ENCODE results near the gene ANAPC15. TPM values are rescaled to one million over a fixed set of nuclear protein-coding genes. Genes with fewer than 3 reads are reported as not detected.

Gene ANAPC15
- total RNA-seq, 2 donors from 2014 or later = 51.2 to 54.9 TPM

- Mint-ChIP-seq H3K36me3 (ENCODE audit: low read depth) (peaks cover 14% of the 10 kb centered on the region), H3K9me3 (no peaks in the 10 kb centered on the region), H3K27ac (peak overlapping the region; percentile 71), H3K4me3 (no peak overlapping the region), H3K27me3 (ENCODE audit: insufficient read depth) (no peaks in the 10 kb centered on the region), H3K4me1 (peaks cover 39% of the 10 kb centered on the region)
- Histone ChIP-seq H3K9ac (ENCODE audit: extremely low read depth, low read length, poor library complexity, severe bottlenecking) (no peak overlapping the region), H3K4me1 (ENCODE audit: control insufficient read depth, insufficient read depth, low read length) (peaks cover 28% of the 10 kb centered on the region), H3K36me3 (ENCODE audit: control insufficient read depth, insufficient read depth, low read length) (peaks cover 12% of the 10 kb centered on the region), H3K27me3 (ENCODE audit: control insufficient read depth, insufficient read depth, low read length, poor library complexity, severe bottlenecking) (no peaks in the 10 kb centered on the region), H3K27ac (ENCODE audit: low read depth, low read length) (no peak overlapping the region), H3K4me3 (ENCODE audit: low read length) (no peak overlapping the region), H3K9me3 (ENCODE audit: control insufficient read depth, low read length) (no peaks in the 10 kb centered on the region)
- 67 to 78% methylated on average over 2 to 3 of the region's 4 CpGs for WGBS, 2 experiments (ENCODE audit: insufficient coverage in 1 of 2, insufficient read length in 1 of 2)
- peak; percentile 95 for DNase-seq
- peak; percentile 93 for TF ChIP-seq CTCF (conservative IDR thresholded peaks at IDR 0.05)
Measured at GRCh38 chr11:72091292-72091691, 21.2 kb downstream of the ANAPC15 start.

GRCh38 chr11:72088076-72088808 lies 24.3 kb downstream of the ANAPC15 start:
- no peak for TF ChIP-seq CTCF (conservative IDR thresholded peaks at IDR 0.05)
- H3K4me3 Mint-ChIP-seq = no peak overlapping the region
- H3K36me3 ChIP-seq (ENCODE audit: control insufficient read depth, insufficient read depth, low read length) = peaks cover 10% of the 10 kb centered on the region
- H3K27ac Mint-ChIP-seq = peak overlapping the region; percentile 79
- H3K9ac ChIP-seq (ENCODE audit: extremely low read depth, low read length, poor library complexity, severe bottlenecking) = peak overlapping the region; percentile 5
- peak; percentile 64 for DNase-seq
- no peaks in the 10 kb centered on the region for H3K27me3 Mint-ChIP-seq (ENCODE audit: insufficient read depth)
- no peak overlapping the region for H3K27ac ChIP-seq (ENCODE audit: low read depth, low read length)
- no peaks in the 10 kb centered on the region for H3K9me3 ChIP-seq (ENCODE audit: control insufficient read depth, low read length)
- H3K27me3 ChIP-seq (ENCODE audit: control insufficient read depth, insufficient read depth, low read length, poor library complexity, severe bottlenecking) = no peaks in the 10 kb centered on the region
- no peaks in the 10 kb centered on the region for H3K9me3 Mint-ChIP-seq
- 66 to 73% methylated on average over 4 of the region's 4 CpGs for WGBS, 2 experiments (ENCODE audit: insufficient coverage in 1 of 2, insufficient read length in 1 of 2)
- peak overlapping the region; percentile 0 for H3K4me3 ChIP-seq (ENCODE audit: low read length)
- peaks cover 28% of the 10 kb centered on the region for H3K4me1 ChIP-seq (ENCODE audit: control insufficient read depth, insufficient read depth, low read length)
- H3K36me3 Mint-ChIP-seq (ENCODE audit: low read depth) = peaks cover 2% of the 10 kb centered on the region
- H3K4me1 Mint-ChIP-seq = peaks cover 43% of the 10 kb centered on the region

GRCh38 chr11:72085621-72086351 lies 26.7 kb downstream of the ANAPC15 start:
- peaks cover 32% of the 10 kb centered on the region for H3K4me1 Mint-ChIP-seq
- Histone ChIP-seq H3K9me3 (ENCODE audit: control insufficient read depth, low read length) (no peaks in the 10 kb centered on the region), H3K27me3 (ENCODE audit: control insufficient read depth, insufficient read depth, low read length, poor library complexity, severe bottlenecking) (no peaks in the 10 kb centered on the region), H3K9ac (ENCODE audit: extremely low read depth, low read length, poor library complexity, severe bottlenecking) (no peak overlapping the region), H3K36me3 (ENCODE audit: control insufficient read depth, insufficient read depth, low read length) (peaks cover 10% of the 10 kb centered on the region), H3K4me1 (ENCODE audit: control insufficient read depth, insufficient read depth, low read length) (peaks cover 21% of the 10 kb centered on the region), H3K4me3 (ENCODE audit: low read length) (no peak overlapping the region), H3K27ac (ENCODE audit: low read depth, low read length) (peak overlapping the region; percentile 13)
- 83 to 96% methylated on average over 1 to 2 of the region's 3 CpGs for WGBS, 2 experiments (ENCODE audit: insufficient coverage in 1 of 2, insufficient read length in 1 of 2)
- H3K36me3 Mint-ChIP-seq (ENCODE audit: low read depth) = peaks cover 2% of the 10 kb centered on the region
- H3K27ac Mint-ChIP-seq = no peak overlapping the region
- TF ChIP-seq CTCF (conservative IDR thresholded peaks at IDR 0.05) = no peak
- no peaks in the 10 kb centered on the region for H3K9me3 Mint-ChIP-seq
- DNase-seq = no peak
- H3K27me3 Mint-ChIP-seq (ENCODE audit: insufficient read depth) = no peaks in the 10 kb centered on the region
- H3K4me3 Mint-ChIP-seq = no peak overlapping the region
